Midbrain (tissue), 1 donor: ENCODE measurements around the gene BCL7B.
"Not testable (repeated sequence)": the region's sequence is repeated elsewhere in the genome, so short reads cannot be mapped to it uniquely, and the experiment has no call there.

ENCODE experiments used
- DNase-seq: peaks from one replicate; lab custom pipeline; 2025; lab: John Stamatoyannopoulos, UW

The BCL7B gene

GRCh38 chr7:73557397-73558257 is at the start of gene BCL7B:
TSS of gene BCL7B (minus strand) at chr7:73557690. CDS start at chr7:73557578, 112 bp downstream.
- DNase-seq: peak; percentile 68

- no peak for DNase-seq
These were observed 48.2 kb upstream of the BCL7B start for GRCh38 chr7:73605601-73606220.

- DNase-seq: peak; percentile 11
These were observed 45.5 kb upstream of the BCL7B start for GRCh38 chr7:73602721-73603651.

GRCh38 chr7:73599916-73600315 is 42.4 kb upstream of the BCL7B start:
- DNase-seq: no peak

GRCh38 chr7:73599151-73599882 is 41.8 kb upstream of the BCL7B start:
- DNase-seq: no peak

- DNase-seq: no peak
These were observed 40.7 kb upstream of the BCL7B start for GRCh38 chr7:73597978-73598782.

- DNase-seq: no peak
These were observed 38.9 kb upstream of the BCL7B start for GRCh38 chr7:73596191-73597065.

- DNase-seq: no peak
These were observed 37.9 kb upstream of the BCL7B start for GRCh38 chr7:73595358-73595757.

- no peak for DNase-seq
These were observed 35.9 kb upstream of the BCL7B start for GRCh38 chr7:73593207-73594045.

GRCh38 chr7:73586911-73587310 is 29.4 kb upstream of the BCL7B start:
- DNase-seq: no peak

GRCh38 chr7:73585196-73585595 is 27.7 kb upstream of the BCL7B start:
- no peak for DNase-seq

- DNase-seq: no peak
These were observed 25.2 kb upstream of the BCL7B start for GRCh38 chr7:73582664-73583202.

GRCh38 chr7:73581006-73581405 is 23.5 kb upstream of the BCL7B start:
- DNase-seq: not testable (repeated sequence)

GRCh38 chr7:73578342-73579128 is 21.0 kb upstream of the BCL7B start, which contains the start of gene TBL2:
TSS of gene TBL2 (minus strand) at chr7:73578579. CDS start at chr7:73578549, 30 bp downstream.
- DNase-seq: peak; percentile 98

GRCh38 chr7:73577627-73578341 is 20.3 kb upstream of the BCL7B start:
- DNase-seq: no peak

- no peak for DNase-seq
These were observed 16.3 kb upstream of the BCL7B start for GRCh38 chr7:73573791-73574190.

GRCh38 chr7:73573276-73573675 is 15.8 kb upstream of the BCL7B start:
- DNase-seq: no peak
